Aorta (tissue), 5 donors: ENCODE results near the gene SPPL3. TPM values are rescaled to one million over a fixed set of nuclear protein-coding genes. Genes with fewer than 3 reads are reported as not detected.
A peak's percentile ranks its signal among the peaks of the same experiment; 100 is the strongest.

Source experiments
- ATAC-seq: fragments of 200-7000 bp; cut with Tn5 transposase; one replicate; pipeline ENCODE4 v1.9.1; 2022; ENCODE audit warnings: moderate library complexity; ENCODE audit not compliant: low FRiP score
- DNase-seq, 2 donors: peaks; one replicate each; pipeline ENCODE4 v3.0.0-alpha.2; 2020
- H3K27ac ChIP-seq, 2 donors: one replicate each; pipeline ENCODE4 v1.5.1; 2013; ENCODE audit warnings: low read length in 2 of 2, mild to moderate bottlenecking in 2 of 2, moderate library complexity in 2 of 2, control low read depth in 1 of 2, inconsistent platforms in 1 of 2, low read depth in 1 of 2
- H3K27me3 ChIP-seq, 2 donors: one replicate each; pipeline ENCODE4 v1.6.1; 2013; ENCODE audit warnings: control low read depth in 1 of 2, low read length in 1 of 2, mild to moderate bottlenecking in 1 of 2, moderate library complexity in 1 of 2; ENCODE audit not compliant: insufficient read depth in 2 of 2, control insufficient read depth in 1 of 2
- H3K36me3 ChIP-seq, 2 donors: one replicate each; pipeline ENCODE4 v1.6.1; 2013; ENCODE audit warnings: control low read depth in 1 of 2, low read length in 1 of 2, mild to moderate bottlenecking in 1 of 2; ENCODE audit not compliant: insufficient read depth in 2 of 2, control insufficient read depth in 1 of 2
- H3K4me1 ChIP-seq, 2 donors: one replicate each; pipeline ENCODE4 v1.6.1; 2013; ENCODE audit warnings: low read length in 2 of 2, control low read depth in 1 of 2, mild to moderate bottlenecking in 1 of 2, moderate library complexity in 1 of 2; ENCODE audit not compliant: insufficient read depth in 2 of 2, control insufficient read depth in 1 of 2
- H3K4me3 ChIP-seq, 2 donors: one replicate each; pipeline ENCODE4 v1.5.1; 2013; ENCODE audit warnings: low read length in 2 of 2, control low read depth in 1 of 2, mild to moderate bottlenecking in 1 of 2
- H3K9me3 ChIP-seq: one replicate; pipeline ENCODE4 v1.6.1; 2013; ENCODE audit warnings: mild to moderate bottlenecking, low read length; ENCODE audit not compliant: control insufficient read depth
- WGBS, 2 donors: extraction: QIAGEN DNeasy Blood & Tissue Kit; methylation state at CpG; one replicate each; pipeline ENCODE4 v1.1.7; 2013; 5-methylcytosine and 5-hydroxymethylcytosine counted together
- intact Hi-C, 2 donors: fragments of 100-400 bp; cut with DNase I; formaldehyde crosslinking; loops; one replicate each; pipeline versions ENCODE4 v1.14.2 to v1.15.0; 2022
- polyA plus RNA-seq, 2 donors: library from polyadenylated mRNA; stranded (reverse); fragments of 200-250 nt; gene quantifications; one replicate each; pipeline ENCODE4 v1.2.3, GENCODE V29; 2013
- total RNA-seq, 2 donors: library from RNA; stranded (reverse); fragmentation: NEBNext Ultra II Directional; extraction: Animal tissue kit (Norgen Biotek cat#: 25700); gene quantifications; one replicate each; pipeline ENCODE4 v1.2.1, GENCODE V29; 2021
- donor health status: healthy with polysubstance abuse.
- donor health status: Bipolar disorder and iron deficiency.
- donor health status: DM: no; HTN: no; CAD: no.
- donor health status: DM: no; HTN: no; CAD: no.
- donor health status: DM: yes; HTN: yes; CAD: no.

The SPPL3 gene
- total and polyA plus RNA-seq, 4 donors = 5.4 to 48.9 (median 27.4) TPM

DNA sequence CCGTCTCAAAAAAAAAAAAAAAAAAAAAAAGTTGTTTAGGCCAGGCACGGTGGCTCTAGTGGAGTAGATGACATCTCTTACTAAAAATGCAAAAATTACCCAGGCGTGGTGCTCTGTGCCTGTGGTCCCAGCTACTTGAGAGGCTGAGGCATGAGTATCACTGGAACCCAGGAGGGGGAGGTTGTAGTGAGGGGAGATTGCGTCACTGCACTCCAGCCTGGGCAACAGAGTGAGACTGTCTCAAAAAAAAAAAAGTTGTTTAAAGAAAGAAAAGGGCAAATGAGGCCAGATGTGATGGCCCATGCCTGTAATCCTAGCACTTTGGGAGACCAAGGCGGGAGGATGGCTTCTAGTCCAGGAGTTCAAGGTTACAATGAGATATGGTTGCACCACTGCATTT lies 36.6 kb upstream of the SPPL3 start:
- Histone ChIP-seq H3K36me3 (no peaks in the 10 kb centered on the region), H3K9me3 (no peaks in the 10 kb centered on the region), H3K4me3 (no peak overlapping the region), H3K4me1 (no peaks in the 10 kb centered on the region), H3K27ac (no peak overlapping the region), H3K27me3 (no peaks in the 10 kb centered on the region)
- DNase-seq = peak in 1 of 2 donors; percentile 16
- intact Hi-C loops = no loop called here
- ATAC-seq = no peak
- WGBS, 2 donors = 55 to 61% methylated on average over 4 to 5 of the region's 5 CpGs

DNA sequence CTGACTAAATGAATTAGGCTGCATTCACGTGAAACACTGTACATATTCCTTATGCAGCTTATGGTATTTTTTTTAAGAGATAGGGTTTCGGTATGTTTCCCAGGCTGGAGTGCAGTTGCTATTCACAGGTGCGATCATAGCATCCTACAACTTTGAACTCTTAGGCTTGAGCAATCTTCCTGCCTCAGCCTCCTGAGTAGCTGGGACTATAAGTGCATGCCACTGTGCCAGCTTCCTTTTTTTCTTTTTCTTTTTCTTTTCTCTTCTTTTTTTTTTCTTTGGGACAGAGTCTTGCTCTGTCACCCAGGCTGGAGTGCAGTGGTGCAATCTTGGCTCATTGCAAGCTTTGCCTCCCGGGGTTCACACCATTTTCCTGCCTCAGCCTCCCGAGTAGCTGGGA lies 35.8 kb upstream of the SPPL3 start:
- intact Hi-C loops = no loop called here
- Histone ChIP-seq H3K27me3 (no peaks in the 10 kb centered on the region), H3K36me3 (no peaks in the 10 kb centered on the region), H3K4me1 (no peaks in the 10 kb centered on the region), H3K9me3 (no peaks in the 10 kb centered on the region), H3K4me3 (no peak overlapping the region), H3K27ac (no peak overlapping the region)
- ATAC-seq (no peak), DNase-seq (no peak)
- WGBS, 2 donors = 55 to 63% methylated on average over 5 of the region's 5 CpGs

DNA sequence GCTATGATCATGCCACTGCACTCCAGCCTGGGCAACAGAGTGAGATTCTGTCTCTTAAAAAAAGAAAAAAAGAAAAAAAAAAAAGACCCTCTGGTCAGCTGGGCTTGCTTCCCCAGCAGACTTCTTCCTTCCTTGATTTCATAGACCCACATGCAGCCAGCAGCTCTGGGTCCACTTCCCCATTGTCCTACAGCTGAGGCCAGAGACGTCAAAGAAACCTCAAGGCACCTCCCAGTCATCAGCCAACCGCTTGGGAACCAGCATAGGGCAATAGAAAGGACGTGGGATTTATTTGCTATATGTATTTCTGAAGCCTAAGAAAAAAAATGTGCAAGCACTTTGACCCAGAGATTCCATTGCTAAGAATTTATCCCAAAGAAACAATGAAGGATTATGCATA lies 35.4 kb upstream of the SPPL3 start:
- WGBS, 2 donors = 12 to 21% methylated on average over 3 of the region's 3 CpGs
- no peak for ATAC-seq
- H3K36me3 ChIP-seq = no peaks in the 10 kb centered on the region

DNA sequence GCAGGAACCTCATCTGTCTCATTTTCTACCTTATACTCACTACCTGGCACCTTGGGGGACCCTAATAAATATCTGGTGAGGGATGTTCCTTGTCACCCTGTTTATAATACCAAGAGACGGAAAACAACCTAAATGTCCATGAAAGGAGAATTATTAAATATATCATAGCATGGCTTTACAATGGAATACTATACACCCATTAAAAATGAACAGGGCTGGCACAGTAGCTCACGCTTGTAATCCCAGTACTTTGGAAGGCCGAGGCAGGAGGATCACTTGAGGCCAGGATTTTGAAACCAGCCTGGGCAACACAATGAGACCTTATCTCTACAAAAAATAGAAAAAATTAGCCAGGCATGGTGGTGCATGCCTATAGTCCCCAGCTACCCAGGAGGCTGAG lies 34.3 kb upstream of the SPPL3 start:
- H3K36me3 ChIP-seq = no peaks in the 10 kb centered on the region
- H3K27ac ChIP-seq = no peak overlapping the region
- no peaks in the 10 kb centered on the region for H3K27me3 ChIP-seq
- WGBS, 2 donors = 71 to 91% methylated on average over 3 of the region's 3 CpGs
- H3K4me1 ChIP-seq = no peaks in the 10 kb centered on the region
- intact Hi-C loops = no loop called here
- no peak overlapping the region for H3K4me3 ChIP-seq
- ATAC-seq (no peak), DNase-seq (peak in 1 of 2 donors; percentile 1)
- H3K9me3 ChIP-seq = no peaks in the 10 kb centered on the region

More for the DNA sequence above, 35.4 kb upstream of the SPPL3 start:
- H3K4me1 ChIP-seq = no peaks in the 10 kb centered on the region
- peak; percentile 40 to 81 for DNase-seq
- H3K27me3 ChIP-seq = no peaks in the 10 kb centered on the region
- no peak overlapping the region for H3K27ac ChIP-seq
- intact Hi-C loops = no loop called here
- no peaks in the 10 kb centered on the region for H3K9me3 ChIP-seq
- H3K4me3 ChIP-seq = no peak overlapping the region

DNA sequence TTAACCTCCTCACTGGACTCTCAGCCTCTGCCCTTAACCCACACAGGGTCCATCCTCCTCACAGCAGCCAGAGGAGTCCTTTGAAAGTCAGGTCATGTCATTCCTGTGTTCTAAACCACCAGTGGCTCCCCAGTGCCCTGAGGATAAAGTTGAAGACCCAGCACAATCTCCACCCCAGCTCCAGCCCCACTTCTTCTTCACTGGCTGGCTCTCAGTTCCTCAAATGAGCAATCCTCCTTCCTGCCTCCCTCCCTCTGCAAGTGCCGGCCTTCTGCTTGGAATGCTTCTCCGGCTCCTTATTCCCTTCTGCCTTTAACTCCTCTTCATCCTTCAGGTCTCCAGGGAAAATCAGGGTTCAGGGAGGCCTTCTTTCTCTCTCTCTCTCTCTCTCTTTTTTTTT lies 32.0 kb upstream of the SPPL3 start:
- Histone ChIP-seq H3K36me3 (no peaks in the 10 kb centered on the region), H3K4me1 (no peaks in the 10 kb centered on the region), H3K27ac (no peak overlapping the region), H3K4me3 (no peak overlapping the region), H3K9me3 (no peaks in the 10 kb centered on the region), H3K27me3 (no peaks in the 10 kb centered on the region)
- peak; percentile 28 to 63 for DNase-seq
- intact Hi-C loops = no loop called here
- no peak for ATAC-seq
- WGBS, 2 donors = 43 to 74% methylated on average over 2 of the region's 2 CpGs

DNA sequence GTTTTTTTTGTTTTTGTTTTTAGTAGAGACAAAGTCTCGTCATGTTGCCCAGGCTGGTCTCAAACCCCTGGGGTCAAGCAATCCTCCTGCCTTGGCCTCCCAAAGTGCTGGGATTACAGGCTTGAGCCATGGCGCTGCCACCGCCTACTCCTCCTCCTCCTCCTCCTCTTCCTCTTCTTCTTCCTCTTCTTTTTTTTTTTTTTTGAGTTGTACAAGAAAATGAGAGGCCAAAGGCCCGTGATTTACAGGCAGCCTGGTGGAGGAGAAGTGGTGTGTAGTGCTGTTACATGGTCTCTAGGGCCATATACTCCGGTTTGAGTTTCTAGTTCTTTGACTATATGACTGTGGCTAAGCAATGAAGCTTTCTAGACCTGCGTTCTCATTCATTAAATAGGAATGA lies 29.6 kb upstream of the SPPL3 start:
- Histone ChIP-seq H3K27ac (no peak overlapping the region), H3K4me1 (no peaks in the 10 kb centered on the region), H3K36me3 (no peaks in the 10 kb centered on the region), H3K4me3 (no peak overlapping the region), H3K9me3 (no peaks in the 10 kb centered on the region), H3K27me3 (no peaks in the 10 kb centered on the region)
- WGBS, 2 donors = 71 to 77% methylated on average over 6 of the region's 6 CpGs
- ATAC-seq = no peak
- DNase-seq = peak in 1 of 2 donors; percentile 23
- intact Hi-C loops = no loop called here

DNA sequence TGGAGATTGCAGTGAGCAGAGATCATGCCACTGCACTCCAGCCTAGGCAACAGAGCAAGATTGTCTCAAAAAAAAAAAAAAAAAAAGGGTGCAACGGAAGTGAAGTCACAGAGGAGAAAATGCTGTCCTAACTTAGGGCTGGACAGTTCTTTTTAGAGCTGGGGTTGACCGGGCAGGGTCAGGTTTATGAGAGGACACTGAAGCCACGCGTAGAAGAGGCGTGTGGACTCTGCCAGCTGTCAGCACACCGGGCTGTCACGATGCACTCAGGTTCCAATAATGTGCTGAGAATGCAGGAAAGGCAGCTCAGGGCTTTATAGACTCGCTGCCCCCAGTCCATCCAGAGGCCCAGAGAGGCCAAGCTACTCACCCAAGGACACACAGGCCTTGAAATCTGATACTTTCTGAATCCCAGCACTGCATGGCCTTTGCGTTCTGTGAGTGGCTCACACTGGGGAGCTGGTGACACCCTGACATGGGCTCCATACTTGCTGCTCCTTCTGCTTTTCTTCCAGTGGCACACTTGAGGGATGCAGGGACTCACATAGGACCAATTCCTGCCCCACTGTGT lies 28.9 kb upstream of the SPPL3 start:
- ATAC-seq (no peak), DNase-seq (peak in 1 of 2 donors; percentile 27)
- Histone ChIP-seq H3K27me3 (no peaks in the 10 kb centered on the region), H3K4me1 (no peaks in the 10 kb centered on the region), H3K36me3 (no peaks in the 10 kb centered on the region), H3K9me3 (no peaks in the 10 kb centered on the region), H3K27ac (no peak overlapping the region), H3K4me3 (no peak overlapping the region)
- 77 to 86% methylated on average over 9 of the region's 9 CpGs for WGBS, 2 donors
- intact Hi-C loops = no loop called here

DNA sequence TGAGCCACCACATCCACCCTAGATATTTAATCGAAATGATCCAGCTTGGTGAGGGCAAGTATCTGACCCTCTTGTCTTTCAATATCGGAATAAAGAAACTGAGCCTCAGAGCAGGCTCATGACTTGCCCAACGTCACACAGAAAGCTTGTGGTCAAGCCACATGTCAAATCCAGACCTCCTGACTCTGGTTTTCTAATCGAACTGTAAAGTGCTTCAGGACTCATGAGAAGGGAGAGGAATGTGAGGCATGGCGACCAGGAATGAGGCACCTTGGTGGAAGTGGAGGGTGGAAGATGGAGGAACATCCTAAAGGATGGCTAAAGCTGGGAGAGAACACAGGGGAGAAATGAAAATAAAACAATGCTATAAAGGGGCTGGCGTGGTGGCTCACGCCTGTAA lies 27.9 kb upstream of the SPPL3 start:
- Histone ChIP-seq H3K27ac (no peak overlapping the region), H3K4me1 (no peaks in the 10 kb centered on the region), H3K9me3 (no peaks in the 10 kb centered on the region), H3K36me3 (no peaks in the 10 kb centered on the region), H3K4me3 (no peak overlapping the region), H3K27me3 (no peaks in the 10 kb centered on the region)
- WGBS, 2 donors = 83 to 90% methylated on average over 7 of the region's 7 CpGs
- ATAC-seq = no peak
- intact Hi-C loops = no loop called here
- DNase-seq = no peak

DNA sequence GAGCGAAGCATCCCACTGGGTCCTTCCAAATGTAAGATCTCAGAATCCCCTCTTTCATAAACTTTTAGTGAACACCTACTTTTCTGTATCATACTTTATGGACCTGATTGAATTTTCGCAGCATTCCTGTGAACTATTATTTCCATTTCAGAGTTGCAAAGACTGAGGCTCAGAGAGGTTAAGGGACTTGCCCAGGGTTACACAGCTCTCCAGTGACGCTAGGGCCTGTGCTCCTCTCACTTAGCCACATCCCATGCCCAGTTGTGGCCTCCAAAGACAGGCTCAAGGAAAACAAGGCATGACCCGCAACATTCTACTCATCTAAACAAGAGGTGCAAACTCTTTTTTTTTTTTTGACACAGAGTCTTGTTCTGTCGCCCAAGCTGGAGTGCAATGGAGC lies 25.9 kb upstream of the SPPL3 start:
- no peaks in the 10 kb centered on the region for H3K36me3 ChIP-seq
- H3K4me3 ChIP-seq = no peak overlapping the region
- no peaks in the 10 kb centered on the region for H3K9me3 ChIP-seq
- ATAC-seq (no peak), DNase-seq (no peak)
- H3K4me1 ChIP-seq = no peaks in the 10 kb centered on the region
- no peak overlapping the region for H3K27ac ChIP-seq
- WGBS, 2 donors = 93 to 96% methylated on average over 5 of the region's 5 CpGs
- H3K27me3 ChIP-seq = no peaks in the 10 kb centered on the region
- intact Hi-C loops = no loop called here
